ENCODE data around the gene SCARB1. TPM values are rescaled to one million over a fixed set of nuclear protein-coding genes. Genes with fewer than 3 reads are reported as not detected.

The SCARB1 gene
- polyA plus RNA-seq, 12 donors: 16.7 to 66.4 (median 22.4) TPM; not detected in 1

DNA sequence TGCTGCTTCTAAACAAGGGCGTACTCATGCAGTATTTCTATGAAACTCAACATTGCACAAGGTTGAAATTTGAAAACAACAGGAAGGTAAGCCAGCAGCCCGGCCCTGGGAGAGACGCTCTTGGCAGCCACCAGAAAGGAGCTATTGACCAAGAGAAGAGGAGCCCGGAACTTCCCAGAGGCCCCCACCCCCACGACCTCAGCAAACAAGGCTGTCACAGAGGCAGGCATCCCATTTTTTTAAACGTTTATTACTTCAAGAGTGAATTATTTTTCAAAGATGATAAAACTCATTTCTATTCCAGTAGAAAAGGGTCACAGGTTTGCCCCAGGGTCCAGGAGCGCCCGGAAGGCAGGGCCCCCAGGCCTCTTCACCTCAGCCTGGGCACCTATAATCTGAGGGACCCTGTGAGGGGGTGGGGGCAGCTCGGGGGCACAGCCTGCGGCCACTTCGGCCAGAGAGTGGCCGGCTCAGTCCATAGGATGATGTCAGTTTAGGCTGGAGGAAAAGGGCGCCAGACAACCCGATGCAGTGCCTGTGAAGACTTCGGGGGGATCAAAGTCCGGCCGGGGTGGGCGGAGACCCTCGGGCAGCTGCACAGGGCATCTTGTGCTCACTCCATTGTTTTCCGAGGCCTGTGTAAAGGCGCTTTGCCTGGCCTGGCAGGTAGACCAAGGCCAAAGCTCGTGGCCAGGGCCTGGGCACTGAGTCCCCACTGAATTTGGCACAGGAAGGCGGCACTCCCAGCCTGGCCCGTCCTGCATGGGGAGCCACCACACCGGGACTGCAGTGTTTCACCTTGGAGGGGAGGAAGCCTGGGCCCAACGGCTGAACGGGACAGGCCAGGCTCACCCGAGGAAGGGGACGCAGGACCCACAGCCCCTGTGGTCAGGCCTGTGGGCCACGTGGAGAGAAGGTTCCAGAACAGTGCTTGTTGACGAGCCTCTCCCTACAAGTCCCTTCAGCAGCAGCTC is 86.0 kb downstream of the SCARB1 start:
- DNase-seq: no peak

- DNase-seq: no peak
Measured at GRCh38 chr12:124776125-124776513, 87.5 kb downstream of the SCARB1 start.

DNA sequence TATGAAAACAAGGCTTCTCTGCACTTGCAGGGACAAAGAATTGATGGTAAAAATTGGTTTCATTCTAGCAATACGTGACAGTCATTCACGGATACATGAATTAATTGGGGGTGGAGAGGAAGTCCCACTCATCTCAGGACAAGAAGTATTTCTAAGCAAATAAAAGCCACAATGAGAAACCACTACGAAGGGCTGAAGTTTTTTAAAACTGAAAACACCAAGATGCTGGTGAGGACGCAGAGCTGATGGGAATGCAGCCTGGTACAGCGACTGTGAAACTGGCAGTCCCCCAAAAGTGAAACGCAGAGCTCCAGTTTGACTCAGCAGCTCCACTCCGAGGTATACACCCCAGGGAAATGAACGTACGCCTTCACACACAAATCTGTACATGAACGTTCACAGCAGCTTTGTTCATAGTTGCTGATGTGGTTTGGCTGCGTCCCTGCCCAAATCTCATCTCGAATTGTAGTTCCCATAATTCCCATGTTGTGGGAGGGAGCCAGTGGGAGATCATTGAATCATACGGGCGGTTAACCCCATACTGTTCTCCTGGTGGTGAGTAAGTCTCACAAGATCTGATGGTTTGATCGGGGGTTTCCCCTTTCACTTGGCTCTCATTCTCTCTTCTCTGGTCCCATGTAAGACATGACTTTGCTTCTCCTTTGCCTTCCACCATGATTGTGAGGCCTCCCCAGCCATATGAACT is 89.0 kb downstream of the SCARB1 start:
- DNase-seq: peak; percentile 68

GRCh38 chr12:124774054-124774461 is 89.6 kb downstream of the SCARB1 start:
- no peak for DNase-seq

DNA sequence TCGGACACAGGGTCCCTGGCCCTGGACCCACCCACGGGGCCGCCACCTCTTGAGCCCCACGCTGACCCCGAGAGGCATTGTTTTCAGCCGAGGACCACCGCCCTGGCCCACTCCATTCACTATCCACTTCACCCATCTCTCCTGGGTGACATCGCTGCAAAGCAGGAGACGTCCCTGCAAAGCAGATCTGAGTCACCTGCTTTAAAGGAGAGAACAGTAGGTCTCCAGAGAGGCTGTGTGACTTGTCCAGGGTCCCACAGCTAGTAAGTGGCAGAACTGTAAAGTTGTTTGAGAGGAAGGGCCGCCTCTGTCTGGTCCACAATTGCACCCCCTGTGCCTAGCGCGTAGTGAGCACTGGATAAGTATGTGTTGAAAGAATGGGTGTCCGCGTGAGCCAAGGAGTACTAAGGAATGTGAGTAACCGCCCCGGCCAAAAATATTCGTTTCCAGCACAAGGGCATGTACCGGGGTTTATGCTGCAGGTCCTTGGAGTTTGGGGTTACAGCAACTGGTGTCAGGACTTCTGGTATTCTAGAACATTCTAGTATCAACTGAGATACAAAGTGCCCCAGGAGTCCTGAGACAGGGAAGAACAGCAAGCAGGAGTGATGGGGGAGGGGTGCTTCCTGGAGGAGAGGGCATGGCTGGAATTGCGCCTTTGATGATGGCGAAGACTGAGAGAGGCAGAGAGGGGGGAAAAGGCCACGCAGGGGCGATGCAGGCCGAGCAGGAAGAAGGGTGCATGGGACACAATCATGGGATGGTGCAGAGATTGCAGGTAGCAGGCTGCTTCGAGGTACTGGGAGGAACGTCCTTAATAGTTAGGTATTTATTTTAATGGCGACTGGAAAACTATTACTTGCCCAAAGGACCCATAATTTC is 91.1 kb downstream of the SCARB1 start:
- no peak for DNase-seq

DNA sequence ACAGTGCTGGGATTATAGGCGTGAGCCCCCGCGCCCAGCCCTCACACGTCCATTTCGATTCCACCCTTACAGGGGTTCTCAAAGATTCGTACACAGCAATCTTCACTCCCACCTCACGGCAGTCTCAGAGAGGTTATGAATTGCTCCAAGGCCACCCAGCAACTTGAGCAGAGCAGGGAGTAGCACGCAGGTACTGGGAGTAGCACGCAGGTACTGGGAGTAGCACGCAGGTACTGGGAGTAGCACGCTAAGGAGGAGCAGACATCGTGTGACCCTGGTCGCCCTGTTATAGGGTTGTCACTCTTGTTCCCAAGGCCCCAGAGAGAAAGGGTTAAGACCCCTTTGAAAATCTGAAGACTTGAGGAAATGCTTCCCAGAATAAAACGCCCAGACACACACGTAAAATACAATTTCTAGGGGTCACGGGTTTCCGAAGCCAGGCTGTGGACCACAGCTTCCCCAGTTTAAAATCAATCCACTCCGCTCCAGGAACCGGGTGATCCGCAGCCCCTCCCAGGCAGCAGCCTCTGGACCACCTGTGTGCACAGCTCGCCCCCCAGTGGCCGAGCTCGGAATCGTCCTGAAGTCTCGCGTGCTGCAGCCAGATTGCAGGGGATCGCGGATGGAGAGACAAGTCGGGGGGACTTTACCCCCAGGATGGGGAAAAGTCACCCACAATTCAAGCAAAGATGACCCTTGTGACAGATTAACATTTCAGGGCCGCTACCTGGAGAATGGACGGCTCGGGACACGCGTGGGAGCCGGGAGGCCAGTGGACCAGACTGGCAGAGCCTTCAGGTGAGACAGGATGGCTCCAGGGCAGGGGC is 92.0 kb downstream of the SCARB1 start:
- DNase-seq: peak; percentile 87

GRCh38 chr12:124770728-124771127 is 92.9 kb downstream of the SCARB1 start:
- no peak for DNase-seq

DNA sequence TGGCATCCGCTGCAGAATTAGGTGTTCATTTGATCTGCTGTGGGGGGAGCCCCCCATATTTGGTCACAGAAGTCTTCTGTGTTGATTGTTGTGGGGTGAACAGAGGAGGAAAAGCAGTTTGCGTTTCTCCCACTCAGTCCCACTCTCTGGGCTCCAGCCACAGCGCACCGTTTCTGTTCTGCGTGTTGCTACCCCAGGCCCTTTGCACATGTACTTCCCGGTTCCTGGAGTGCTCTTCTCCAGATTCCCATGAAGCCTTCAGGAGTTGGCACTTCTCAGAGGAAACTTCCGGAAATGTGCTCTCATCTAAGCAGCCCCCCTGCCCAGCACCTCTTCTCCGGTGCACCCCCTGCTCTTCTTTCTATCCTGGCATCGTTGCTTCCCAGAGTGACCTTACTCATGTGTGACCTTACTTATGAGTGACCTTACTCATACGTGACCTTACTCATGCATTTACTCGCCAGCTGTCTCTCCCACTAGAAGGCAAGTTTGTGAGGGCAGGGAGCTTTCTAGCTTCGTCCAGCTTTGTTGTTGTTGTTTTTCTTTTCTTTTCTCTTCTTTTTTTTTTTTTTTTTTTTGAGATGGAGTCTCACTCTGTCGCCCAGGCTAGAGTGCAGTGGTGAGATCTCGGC is 93.7 kb downstream of the SCARB1 start:
- DNase-seq: no peak

DNA sequence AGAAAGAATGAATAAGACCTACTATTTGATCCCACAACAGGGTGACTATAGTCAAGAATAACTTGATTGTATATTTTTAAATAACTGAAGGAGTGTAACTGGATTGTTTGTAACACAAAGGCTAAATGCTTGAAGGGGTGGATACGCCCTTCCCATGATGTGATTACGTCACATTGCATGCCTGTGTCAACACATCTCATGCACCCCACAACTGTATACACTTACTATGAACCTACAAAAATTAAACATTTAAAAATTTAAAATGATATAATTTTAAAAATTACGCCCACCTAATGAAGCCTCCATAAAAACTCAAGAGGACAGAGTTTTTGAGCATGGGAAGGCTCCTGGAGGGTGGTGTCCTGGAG is 94.5 kb downstream of the SCARB1 start:
- no peak for DNase-seq

DNA sequence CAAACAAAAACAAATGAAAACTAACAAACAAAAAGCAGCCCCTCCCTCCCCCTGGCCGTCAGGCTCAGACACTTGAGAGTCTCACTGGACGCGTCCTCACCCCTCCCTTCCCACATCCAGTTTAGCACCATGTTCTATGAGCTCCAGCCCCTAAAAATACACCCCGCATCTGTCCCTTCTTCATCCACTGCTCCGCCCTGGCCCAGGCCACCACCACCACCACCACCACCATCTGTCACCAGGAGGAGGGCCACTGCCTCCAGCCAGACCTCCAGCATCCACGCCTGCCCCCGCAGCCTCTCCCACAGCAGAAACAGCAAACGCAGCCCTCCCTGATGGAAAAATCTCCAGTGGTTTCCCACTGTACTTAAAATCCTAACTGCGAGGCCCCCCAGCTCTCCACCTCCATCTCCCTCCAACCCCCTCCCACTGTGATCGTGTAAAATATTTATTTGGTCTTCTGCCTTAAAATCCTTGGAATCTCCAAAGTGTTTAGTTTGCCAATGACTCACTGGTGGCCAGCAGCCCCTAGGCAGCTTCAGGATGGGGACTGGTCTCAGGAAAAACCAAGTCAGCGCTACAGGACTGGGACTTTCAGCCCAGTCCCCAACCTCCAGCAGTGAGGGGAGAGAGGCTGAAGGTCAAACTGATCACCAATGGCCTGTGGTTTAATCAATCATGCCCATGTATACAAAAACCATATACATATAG is 95.1 kb downstream of the SCARB1 start:
- no peak for DNase-seq

GRCh38 chr12:124767066-124767821 is 96.4 kb downstream of the SCARB1 start:
- DNase-seq: peak; percentile 87

DNA sequence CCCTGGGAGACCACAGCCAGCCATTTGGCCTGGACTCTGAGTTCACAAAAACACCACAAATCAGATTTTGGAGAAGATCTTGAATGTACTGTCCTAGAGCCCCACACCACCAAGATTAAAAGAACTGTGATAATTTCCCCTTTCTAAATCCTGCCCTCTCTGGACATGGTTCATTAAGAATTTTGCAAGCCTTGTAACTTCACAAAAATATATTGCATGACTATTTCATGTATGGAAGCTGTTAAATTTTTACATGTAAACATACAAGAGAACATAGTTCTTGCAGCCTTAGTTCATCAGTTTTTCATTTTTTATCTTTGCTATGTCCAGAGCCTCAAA is 97.0 kb downstream of the SCARB1 start:
- no peak for DNase-seq

GRCh38 chr12:124765581-124766489 is 97.8 kb downstream of the SCARB1 start:
- no peak for DNase-seq

DNA sequence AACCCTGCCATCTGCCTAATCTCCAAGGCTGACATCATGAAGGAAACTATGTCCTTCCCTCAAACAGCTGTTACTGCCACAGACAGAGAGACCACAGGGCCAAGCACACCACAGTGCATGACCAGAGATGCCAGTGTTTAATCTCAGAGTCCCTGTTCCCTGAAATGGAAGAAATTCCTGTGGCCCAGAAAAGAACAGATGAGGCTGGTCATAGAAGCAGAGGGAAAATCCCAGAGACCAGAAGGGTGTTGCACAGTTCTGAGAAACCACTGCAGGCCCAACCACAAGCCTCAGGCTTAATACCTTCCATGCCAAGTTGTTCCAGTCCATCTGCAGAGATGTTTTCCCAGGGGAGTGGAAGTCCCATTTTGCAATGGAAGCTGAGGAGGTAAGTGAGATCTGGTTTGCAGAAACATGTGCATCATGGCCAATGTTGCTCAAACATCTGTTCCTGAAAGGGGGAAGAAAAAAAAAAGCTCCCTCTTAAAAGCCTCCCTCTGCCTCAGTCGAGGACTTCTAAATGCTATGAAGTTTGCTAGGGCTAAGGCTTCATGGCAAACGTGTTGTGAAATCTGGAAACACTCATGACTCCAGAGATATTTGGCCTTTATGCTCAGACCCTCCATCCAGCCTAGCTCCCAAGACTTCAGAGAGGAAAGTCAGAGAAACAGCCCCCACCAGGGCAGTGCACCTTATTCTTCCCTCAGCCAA is 98.6 kb downstream of the SCARB1 start:
- DNase-seq: no peak

- DNase-seq: no peak
Measured at GRCh38 chr12:124764451-124764850, 99.2 kb downstream of the SCARB1 start.

DNA sequence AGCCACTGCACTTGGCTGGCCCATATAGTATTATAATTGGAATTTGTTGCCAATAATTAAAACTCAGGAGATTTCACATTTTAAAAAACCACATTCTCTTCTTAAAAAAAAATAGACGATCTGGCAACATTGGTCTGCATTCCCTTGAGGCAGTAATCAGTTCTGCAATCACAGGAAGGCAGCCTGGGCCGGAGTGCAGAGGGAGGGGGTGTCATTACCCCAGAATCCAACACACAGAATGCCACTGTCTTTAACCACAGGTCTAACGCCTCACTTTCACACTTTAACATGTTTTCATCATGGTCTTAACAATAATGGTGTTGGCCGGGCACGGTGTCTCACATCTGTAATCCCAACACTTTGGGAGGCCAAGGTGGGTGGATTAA is 100.1 kb downstream of the SCARB1 start:
- no peak for DNase-seq

- DNase-seq: no peak
Measured at GRCh38 chr12:124762791-124763593, 100.7 kb downstream of the SCARB1 start.

All from muscle of arm (tissue), 12 donors.